ENCODE measurements around the gene RAPGEF3. TPM values are rescaled to one million over a fixed set of nuclear protein-coding genes. Genes with fewer than 3 reads are reported as not detected.

Gene RAPGEF3
- total RNA-seq, 1 donor from 2014 or later = 165 TPM

DNA sequence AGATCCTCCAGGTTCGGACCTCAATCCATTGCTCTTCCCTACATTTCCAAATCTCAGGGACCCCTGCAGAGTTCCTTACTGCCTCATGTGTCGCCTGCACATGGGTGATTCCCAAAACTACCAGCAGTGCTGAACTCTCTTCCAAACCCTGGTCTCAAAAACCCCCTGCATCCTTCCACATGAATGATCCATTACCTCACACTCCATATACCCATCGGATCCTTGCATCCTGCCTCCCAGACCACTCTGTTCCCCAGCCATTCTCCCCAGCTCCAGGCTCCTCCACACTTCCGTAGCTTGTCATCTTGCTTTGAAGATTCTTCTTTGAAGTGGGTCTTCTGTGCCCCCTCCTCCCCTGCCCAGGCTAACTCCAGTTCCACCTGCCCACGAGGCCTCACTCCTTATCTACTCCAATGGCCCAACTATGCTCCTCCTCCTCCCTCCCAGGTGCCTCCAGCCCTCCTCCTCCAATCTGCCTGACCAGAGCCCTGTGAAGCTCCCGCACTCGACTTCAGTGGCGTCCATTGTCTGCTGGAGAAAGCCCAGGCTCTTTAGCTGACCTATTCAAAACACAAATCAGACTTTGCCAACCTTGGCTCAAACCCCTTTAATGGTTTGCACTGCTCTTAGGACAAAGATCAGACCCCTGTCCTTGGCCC is 13.8 kb downstream of the RAPGEF3 start:
- Histone ChIP-seq H3K4me1 (peaks cover 0 to 11% of the 10 kb centered on the region in 2 donors), H3K4me3 (no peak overlapping the region), H3K36me3 (peaks cover 36 to 62% of the 10 kb centered on the region in 2 donors), H3K9me3 (no peaks in the 10 kb centered on the region), H3K27me3 (no peaks in the 10 kb centered on the region), H3K27ac (no peak overlapping the region)
- TF ChIP-seq CTCF (IDR thresholded peaks at IDR 0.05) = no peak
- no peak for DNase-seq (ENCODE audit: low spot score in 2 of 2)
- intact Hi-C loops (cut with DNase I) = no loop called here

GRCh38 chr12:47744005-47744651 is 14.6 kb downstream of the RAPGEF3 start:
- intact Hi-C loops (cut with DNase I) = no loop called here

GRCh38 chr12:47743311-47743860 is 15.3 kb downstream of the RAPGEF3 start:
- intact Hi-C loops (cut with DNase I) = no loop called here
- Histone ChIP-seq H3K27ac (no peak overlapping the region), H3K9me3 (no peaks in the 10 kb centered on the region), H3K36me3 (peaks cover 22 to 54% of the 10 kb centered on the region in 2 donors), H3K27me3 (no peaks in the 10 kb centered on the region), H3K4me3 (no peak overlapping the region), H3K4me1 (peaks cover 0 to 11% of the 10 kb centered on the region in 2 donors)
- no peak for DNase-seq (ENCODE audit: low spot score in 2 of 2)
- no peak for TF ChIP-seq CTCF (IDR thresholded peaks at IDR 0.05)

More at GRCh38 chr12:47744005-47744651, 14.6 kb downstream of the RAPGEF3 start:
- Histone ChIP-seq H3K9me3 (no peaks in the 10 kb centered on the region), H3K4me1 (peaks cover 0 to 11% of the 10 kb centered on the region in 2 donors), H3K36me3 (peaks cover 28 to 59% of the 10 kb centered on the region in 2 donors), H3K4me3 (no peak overlapping the region), H3K27me3 (no peaks in the 10 kb centered on the region), H3K27ac (no peak overlapping the region)
- TF ChIP-seq CTCF (IDR thresholded peaks at IDR 0.05) = peak in 1 of 3 experiments; percentile 36
- DNase-seq (ENCODE audit: low spot score in 2 of 2) = no peak

- Histone ChIP-seq H3K9me3 (no peaks in the 10 kb centered on the region), H3K4me3 (no peak overlapping the region), H3K27me3 (no peaks in the 10 kb centered on the region), H3K36me3 (peaks cover 11 to 47% of the 10 kb centered on the region in 2 donors), H3K4me1 (peaks cover 0 to 20% of the 10 kb centered on the region in 2 donors), H3K27ac (no peak overlapping the region)
- intact Hi-C loops (cut with DNase I) = loop anchor here (1.0 kb wide), 2 partner anchors 25 to 37 kb away; no protein-coding TSS in a partner anchor
- TF ChIP-seq CTCF (IDR thresholded peaks at IDR 0.05) = peak; percentile 92 to 96 (median 93)
- peak in 1 of 2 donors; percentile 83 for DNase-seq (ENCODE audit: low spot score in 2 of 2)
These were observed 16.3 kb downstream of the RAPGEF3 start for GRCh38 chr12:47742253-47742825.

- H3K9me3 ChIP-seq = no peaks in the 10 kb centered on the region
- H3K36me3 ChIP-seq = peaks cover under 1 to 36% of the 10 kb centered on the region in 2 donors
- intact Hi-C loops (cut with DNase I) = no loop called here
- H3K4me3 ChIP-seq = no peak overlapping the region
- H3K4me1 ChIP-seq = peaks cover 7 to 28% of the 10 kb centered on the region in 2 donors
- peak overlapping the region; percentile 46 to 62 for H3K27ac ChIP-seq
- H3K27me3 ChIP-seq = no peaks in the 10 kb centered on the region
- TF ChIP-seq CTCF (IDR thresholded peaks at IDR 0.05) = no peak
- peak; percentile 69 to 86 for DNase-seq (ENCODE audit: low spot score in 2 of 2)
These were observed 17.4 kb downstream of the RAPGEF3 start for GRCh38 chr12:47741340-47741703.
